PC-3 (cell line): ENCODE measurements around the gene ST6GALNAC3.

ENCODE experiments used
- EZH2phosphoT487 ChIP-seq: fragments of 300-600 bp; sonication (generic); IDR thresholded peaks from 2 replicates; pipeline ENCODE4 v1.6.1; 2018; ENCODE audit warnings: mild to moderate bottlenecking, antibody characterized with exemption, low read length, borderline replicate concordance
- TF ChIP-seq, protein P1 (sequence below): fragments of 300-600 bp; sonication (generic); conservative IDR thresholded peaks from 2 replicates; pipeline ENCODE4 v1.5.1; 2017; ENCODE audit warnings: antibody characterized with exemption, low read depth, mild to moderate bottlenecking, low read length

DNA sequence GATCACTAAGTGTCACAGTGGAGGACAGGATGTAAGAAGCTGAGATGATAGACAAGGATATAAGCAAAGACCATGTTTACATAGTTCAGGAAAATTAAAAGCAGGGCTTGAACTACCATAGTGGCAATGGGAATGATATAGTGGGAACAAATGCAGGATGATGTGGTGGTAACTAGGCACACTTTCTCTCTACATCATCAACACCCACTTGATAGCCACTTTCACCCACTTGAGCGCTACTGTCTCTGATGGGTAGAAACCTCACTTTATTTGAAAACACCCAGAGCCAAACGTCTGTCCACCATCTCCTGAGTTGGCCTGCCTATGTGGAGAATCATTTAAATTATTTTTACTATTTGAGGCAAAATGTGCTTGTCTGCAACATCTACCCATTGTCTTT lies 487.7 kb downstream of the ST6GALNAC3 start:
- TF ChIP-seq, protein P1, sequence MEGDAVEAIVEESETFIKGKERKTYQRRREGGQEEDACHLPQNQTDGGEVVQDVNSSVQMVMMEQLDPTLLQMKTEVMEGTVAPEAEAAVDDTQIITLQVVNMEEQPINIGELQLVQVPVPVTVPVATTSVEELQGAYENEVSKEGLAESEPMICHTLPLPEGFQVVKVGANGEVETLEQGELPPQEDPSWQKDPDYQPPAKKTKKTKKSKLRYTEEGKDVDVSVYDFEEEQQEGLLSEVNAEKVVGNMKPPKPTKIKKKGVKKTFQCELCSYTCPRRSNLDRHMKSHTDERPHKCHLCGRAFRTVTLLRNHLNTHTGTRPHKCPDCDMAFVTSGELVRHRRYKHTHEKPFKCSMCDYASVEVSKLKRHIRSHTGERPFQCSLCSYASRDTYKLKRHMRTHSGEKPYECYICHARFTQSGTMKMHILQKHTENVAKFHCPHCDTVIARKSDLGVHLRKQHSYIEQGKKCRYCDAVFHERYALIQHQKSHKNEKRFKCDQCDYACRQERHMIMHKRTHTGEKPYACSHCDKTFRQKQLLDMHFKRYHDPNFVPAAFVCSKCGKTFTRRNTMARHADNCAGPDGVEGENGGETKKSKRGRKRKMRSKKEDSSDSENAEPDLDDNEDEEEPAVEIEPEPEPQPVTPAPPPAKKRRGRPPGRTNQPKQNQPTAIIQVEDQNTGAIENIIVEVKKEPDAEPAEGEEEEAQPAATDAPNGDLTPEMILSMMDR: no peak
- TF ChIP-seq EZH2phosphoT487: no peak
